ENCODE measurements around the gene TNPO3.

Gene TNPO3

DNA sequence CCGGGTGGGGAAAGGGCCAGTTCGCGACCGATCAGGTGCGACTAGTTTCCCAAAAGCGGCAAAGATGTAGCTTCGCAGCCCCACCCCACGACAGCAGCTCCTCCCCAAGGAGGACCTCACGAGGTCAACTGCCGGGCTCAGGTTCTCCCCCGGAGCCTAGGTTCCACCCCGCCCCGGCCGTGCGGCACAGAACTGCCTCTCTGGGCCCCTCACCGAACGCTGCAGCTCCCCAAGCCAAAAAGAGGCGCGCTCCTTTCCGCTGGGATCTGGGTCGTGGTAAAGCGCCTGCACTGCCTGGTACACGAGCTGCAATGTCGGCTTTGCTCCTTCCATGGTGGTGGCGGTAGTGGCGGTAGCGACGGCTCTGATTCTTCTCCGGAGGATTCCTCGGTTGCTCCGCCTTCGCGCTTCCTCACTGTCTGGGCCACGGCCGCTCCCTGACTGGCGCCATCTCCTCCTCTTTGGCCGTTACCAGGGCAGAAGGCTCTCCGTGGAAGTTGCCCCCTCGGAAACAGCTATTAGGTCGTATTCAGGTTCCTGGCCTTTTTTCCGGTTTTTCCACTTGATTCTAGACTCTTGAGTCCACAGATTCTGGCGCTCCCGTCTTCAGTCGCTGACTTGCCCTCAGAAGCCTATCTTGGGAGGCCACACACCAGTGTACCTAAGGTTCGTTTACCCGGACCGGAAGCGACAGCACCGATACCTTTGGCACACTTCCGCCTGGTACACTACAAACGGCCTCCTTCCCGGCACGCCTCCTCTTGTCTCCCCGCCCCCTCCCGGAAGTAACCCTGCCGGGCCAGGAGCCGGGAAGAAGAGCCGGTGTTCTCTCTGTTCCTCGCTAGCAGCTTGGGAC, at the start of gene TNPO3:
TNPO3 (minus strand) TSS at position 674 of the 856 bp plus-strand sequence; CDS start at position 333, 341 bp downstream.
- intact Hi-C loops (cut with DNase I): no loop called here
- peak; percentile 91 to 99 (median 92) for DNase-seq

DNA sequence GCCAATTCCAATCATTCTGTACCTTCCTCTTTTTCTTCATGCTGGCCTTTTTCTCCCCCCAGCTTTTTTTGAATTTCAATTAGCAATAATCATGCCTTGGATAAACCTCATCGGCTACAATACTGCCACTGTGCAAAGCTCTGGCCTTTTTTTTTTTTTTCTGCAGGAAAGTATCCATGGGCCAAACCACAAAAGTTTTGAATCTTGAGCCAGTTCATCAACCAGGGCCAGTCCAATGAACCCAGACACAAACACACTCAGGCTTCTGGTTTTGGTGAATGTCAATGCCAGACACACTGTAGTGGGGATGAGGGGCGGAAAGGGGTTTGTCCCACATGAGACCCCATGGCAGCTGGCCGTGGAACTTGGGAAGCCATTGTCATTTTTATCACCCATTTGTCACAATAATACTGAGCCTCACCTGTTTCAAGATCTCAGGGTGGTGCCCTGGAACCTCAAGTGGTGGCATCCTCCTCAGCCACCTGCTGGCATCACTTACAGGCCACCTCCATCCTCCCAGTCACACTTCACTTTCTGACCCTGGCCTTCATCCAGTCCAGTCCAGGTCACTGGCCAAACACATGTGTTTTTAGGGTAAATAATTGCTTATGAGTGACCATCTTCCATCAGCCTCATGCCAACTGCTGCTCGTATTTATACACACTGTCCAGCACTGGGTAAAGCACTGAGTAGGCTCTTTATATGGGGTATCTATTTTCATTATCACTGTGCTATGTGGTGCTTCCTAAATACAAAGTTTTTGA, 48.8 kb upstream of the TNPO3 start:
- intact Hi-C loops (cut with DNase I): no loop called here
- no peak for DNase-seq

DNA sequence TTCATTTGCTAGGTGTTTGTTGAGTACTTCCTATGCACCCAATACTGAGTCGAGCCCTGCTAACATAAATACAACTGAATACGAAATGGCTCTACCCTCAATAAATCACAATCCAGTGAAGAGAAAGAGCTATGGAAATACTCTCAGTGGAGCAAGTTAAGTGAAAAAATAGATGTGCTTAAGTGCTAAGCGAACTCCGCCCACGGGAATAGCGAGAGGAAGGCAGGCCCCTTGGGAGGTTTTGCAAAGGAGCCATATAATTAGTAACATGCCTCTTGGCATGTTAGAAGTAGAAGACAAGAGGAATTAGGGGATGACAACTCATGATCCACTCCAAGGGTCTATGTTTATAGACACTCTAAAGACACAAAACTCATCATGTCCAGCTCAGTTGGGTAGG, 46.8 kb upstream of the TNPO3 start:
- peak in 1 of 10 donors; percentile 17 for DNase-seq
- intact Hi-C loops (cut with DNase I): no loop called here

DNA sequence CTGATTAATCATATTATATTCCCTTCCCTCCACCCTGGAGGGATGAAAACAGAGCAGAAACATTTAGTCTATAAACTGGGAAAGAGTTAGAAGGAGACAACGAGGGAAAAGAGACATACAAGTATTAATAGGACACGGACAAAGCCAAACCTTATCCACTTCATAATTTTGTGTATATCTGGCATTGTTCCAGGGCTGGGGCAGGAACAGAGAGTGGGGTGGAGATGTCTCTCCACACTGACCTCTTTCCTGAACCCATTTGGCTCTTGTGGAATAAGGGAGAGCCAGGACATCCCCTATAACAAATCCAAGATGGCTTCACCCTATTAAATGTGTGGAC, 45.9 kb upstream of the TNPO3 start:
- DNase-seq: no peak
- intact Hi-C loops (cut with DNase I): no loop called here

DNA sequence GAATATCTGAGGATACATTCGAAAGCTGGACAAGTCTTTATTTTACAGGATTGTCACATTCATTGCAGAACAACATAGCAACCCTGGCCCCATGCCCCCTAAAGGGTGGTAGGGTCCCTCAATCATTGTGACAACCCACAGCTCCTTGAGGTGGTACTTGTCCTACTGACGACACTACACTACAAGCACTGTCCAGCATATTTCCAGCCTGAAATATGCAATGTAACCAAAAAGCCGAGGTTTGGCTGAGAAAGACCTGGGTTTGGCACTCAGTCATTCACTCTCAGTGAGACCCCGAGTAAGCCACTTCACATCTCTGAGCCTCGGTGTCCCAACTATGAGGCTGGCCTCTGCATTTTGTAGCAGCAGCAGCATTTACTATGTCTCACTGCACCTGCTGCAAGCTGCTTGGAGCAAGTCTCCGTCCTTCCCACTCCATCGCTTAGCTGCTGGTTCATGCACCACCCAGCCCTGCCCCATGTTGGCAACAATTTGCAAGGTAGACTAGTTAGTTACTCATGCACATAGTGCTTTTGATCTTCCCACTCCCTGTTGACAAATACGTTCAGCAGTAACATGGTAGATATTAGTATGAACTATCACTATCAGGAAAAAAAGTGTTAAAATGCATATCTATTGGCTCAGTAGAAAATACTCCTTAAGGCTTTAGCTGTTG, 43.6 kb upstream of the TNPO3 start:
- intact Hi-C loops (cut with DNase I): no loop called here
- DNase-seq: no peak

DNA sequence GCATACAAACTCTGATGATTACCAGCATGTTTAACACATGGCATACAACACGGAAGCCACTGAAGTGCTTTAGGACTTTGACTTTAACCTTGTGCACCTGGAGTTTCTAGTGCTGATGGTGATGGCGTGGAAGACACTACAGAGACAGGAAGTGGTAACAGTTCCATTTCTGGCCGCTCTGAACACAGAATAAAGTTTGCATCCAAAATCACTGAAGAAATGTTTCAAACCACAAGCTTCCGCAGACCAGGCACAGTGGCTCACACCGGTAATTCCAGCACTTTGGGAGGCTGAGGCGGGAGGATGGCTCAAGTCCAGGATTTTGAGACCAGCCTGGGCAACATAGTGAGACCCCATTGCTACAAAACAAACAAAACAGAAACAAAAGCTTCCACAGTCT, 40.3 kb upstream of the TNPO3 start:
- intact Hi-C loops (cut with DNase I): no loop called here
- no peak for DNase-seq

DNA sequence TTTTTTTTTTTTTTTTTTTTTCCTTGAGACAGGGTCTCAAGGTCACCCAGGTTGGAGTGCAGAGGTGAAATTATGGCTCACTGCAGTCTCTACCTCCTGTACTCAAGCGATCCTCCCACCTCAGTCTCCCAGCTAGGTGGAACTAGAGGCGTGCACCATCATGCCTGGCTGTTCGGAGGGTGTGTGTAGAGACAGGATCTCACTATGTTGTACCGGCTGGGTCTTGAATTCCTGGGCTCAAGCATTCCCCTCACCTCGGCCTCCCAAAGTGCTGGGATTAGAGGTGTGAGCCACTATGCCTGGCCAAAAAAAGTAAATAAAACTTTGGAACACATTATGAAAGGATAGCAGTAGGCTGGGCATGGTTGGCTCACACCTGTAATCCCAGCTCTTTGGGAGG, 39.6 kb upstream of the TNPO3 start:
- intact Hi-C loops (cut with DNase I): no loop called here

DNA sequence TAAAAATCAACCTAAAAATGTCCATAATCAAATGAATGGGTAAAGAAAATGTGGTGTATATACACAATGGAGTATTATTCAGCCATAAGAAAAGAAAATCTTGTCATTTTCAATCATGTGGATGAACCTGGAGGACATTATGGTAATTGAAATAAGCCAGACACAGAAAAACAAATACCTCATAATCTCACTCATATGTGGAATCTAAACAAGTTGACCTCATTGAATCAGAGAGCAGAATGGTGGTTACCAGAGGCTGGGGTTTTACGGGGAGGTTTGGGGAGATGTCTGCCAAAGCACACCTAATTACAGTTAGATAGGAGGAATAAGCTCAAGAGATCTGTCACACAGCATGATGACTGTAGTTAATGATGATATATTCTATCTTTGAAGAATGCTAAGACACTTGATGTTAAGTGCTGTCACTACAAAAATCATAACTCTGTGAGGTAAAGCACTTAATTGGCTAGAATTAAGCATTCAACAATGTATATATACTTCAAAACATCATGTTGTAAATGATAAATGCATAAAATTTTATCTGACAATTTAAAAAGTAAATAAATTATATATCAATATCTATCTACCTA, 39.1 kb upstream of the TNPO3 start:
- no peak for DNase-seq
- intact Hi-C loops (cut with DNase I): no loop called here

More for the DNA sequence above, 39.6 kb upstream of the TNPO3 start:
- no peak for DNase-seq

DNA sequence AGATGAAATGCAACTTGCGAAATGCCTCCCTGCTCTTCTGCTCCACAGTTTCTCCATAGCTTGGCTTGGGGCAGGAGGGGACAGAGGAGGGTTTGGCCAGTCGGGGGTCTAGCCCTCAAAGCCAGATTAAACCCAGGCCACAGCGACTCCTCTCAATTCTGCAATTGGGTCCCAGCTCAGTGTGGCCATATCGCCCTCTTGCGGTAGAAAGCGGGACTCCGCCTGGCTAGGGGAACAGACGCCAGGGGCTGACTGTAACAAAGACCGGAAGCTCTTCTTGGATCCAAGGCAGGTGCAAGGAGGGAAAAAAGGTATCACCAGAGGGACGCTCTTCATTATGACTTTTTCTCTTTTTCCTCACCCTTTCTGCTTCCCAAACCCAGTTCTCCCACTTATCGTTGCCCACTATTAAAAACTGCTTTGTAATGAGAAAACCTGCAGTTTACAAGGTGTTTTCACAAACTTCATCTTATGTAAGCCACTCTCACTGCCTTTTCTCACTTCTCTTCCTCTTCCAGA, 36.6 kb upstream of the TNPO3 start:
- DNase-seq: peak; percentile 54 to 95 (median 86)
- intact Hi-C loops (cut with DNase I): loop anchor here (2.0 kb wide), 1 partner anchor 187 kb away; no protein-coding TSS in a partner anchor

DNA sequence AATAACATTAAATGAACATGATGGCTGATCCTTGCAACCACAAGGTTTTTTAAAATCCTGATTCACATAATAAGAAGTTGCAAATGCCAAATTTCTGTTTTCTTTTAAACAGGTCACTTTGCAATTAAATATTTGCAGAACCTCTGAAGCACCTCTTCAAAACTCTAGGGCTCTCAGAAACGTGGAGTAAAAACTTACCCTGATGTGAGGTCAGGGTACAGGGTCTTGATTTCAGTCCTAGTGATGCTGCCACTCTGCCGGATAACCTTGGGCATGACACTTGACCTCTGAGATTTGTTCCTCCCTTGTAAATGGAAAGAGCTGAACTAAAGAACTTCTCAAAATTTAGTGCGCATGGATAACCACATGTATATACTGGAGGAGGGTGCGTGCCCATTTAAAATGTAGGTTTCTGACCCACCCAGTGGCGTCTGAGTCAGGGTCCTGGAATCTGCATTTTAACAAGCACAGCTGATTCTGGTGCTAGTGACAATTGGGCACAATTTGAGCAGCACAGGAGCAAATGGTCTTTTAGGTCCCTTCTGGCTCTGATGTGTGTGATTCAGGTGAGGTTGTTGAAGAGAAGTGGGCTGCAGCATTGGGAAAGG, 35.5 kb upstream of the TNPO3 start:
- no peak for DNase-seq
- intact Hi-C loops (cut with DNase I): loop anchor here (2.0 kb wide), 1 partner anchor 186 kb away; no protein-coding TSS in a partner anchor

DNA sequence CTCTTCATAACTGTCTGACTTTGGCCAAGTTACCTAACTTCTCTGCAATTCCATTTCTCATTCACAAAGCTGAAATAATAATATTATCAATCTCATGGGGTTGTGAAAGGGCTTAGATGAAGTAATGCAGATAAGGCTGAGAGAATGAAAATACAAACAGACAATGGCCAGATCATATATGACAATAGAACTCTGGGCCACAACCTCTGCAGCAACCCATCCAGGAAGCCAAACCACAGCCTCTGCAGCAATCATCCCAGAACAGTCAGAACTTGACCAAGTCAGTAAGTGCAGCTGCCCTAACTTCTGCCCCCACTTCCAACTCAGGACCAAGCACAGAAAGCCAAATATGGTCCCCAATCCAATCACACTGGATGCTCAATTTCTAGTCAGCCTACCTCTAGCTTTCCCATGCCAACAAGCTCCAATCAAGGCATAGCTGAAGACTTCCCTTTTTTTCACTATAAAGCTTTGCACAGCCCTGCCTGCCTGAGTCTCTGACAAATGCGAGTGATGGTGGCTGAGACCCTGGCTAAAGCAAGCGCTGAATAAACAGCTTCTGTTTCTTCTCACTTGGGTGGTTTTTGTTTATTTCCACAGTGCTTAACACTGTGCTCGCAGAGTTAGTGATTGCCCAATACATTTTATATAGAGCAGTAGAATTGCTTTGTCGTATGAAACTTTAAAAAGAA, 34.8 kb upstream of the TNPO3 start:
- no peak for DNase-seq
- intact Hi-C loops (cut with DNase I): loop anchor here (2.0 kb wide), 1 partner anchor 185 kb away; no protein-coding TSS in a partner anchor

DNA sequence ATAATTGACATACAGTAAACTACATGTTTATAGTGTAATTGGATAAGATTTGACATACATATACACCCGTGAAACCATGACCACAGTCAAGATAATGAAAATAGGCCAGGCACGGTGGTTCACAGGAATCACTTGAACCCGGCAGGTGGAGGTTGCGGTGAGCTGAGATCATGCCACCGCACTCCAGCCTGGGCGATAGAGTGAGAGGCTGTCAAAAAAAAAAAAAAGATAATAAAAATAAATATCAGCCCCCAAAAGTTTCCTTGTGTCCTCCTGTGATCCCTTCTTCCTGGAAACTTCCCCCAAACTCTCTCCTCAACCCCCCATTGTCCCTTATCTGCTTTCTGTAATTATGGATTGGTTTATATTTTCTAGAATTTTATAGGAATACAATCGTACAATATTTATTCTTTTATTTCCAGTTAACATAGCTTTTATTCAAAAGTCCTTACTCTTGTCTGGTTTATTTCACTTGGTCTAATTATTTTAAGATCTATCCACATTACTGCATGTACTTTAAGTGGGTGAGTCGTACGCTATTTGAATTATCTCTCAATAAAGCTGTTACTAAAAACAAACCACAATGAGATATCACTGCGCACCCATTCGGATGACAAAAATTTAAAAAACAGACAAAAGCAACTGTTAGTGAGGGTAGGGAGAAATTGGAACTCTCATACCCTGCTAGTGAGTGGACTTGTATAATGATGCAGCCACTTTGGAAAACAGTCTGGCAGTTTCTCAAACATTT, 30.1 kb upstream of the TNPO3 start:
- intact Hi-C loops (cut with DNase I): no loop called here
- no peak for DNase-seq

DNA sequence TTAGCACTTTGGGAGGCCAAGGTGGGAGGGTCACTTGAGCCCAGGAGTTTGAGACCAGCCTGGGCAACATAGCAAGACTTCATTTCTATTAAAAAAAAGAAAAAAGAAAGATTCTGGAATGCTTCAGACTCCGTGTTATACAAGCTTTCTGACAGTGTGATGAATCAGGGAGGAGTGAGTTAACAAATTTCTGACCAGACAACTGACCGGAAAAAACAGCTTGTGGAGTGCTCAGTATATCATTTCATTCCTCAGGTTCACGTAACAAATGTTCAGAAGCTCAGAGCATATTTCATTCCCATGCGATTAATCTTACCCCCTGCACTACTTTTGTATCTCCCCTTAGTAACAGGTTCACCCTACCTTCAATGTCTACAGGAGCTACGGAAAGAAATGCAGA, 28.6 kb upstream of the TNPO3 start:
- intact Hi-C loops (cut with DNase I): no loop called here
- no peak for DNase-seq

DNA sequence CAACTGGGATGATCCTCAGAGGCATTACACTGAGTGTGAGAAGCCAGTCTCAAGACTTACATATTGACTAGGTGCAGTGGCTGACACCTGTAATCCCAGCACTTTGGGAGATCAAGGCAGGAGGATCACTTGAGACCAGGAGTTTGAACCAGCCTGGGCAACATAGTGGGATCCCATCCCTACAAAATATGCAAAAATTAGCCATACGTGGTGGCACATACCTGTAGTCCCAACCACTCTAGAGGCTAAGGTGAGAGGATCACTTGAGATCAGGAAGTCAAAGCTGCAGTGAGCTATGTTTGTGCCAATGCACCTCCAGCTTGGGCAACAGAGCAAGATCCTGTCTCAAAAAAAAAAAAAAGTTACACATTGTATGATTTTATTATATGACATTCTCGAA, 23.5 kb upstream of the TNPO3 start:
- intact Hi-C loops (cut with DNase I): no loop called here

DNA sequence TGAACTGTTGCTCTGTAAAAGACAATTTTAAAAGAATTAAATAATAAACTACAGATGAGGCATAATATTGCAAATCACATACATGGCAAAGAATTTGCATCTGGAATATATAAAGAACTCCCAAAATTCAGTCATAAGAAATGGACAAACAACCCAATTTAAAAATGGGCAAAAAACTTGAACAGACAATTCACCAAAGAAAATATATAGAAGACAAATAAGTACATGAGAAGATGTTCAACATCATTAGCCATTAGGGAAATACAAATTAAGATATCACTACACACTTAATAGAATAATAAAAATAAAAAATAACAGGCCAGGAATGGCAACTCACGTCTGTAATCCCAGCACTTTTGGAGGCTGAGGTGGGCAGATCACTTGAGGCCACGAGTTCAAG, 22.0 kb upstream of the TNPO3 start:
- intact Hi-C loops (cut with DNase I): no loop called here

More for the DNA sequence above, 23.5 kb upstream of the TNPO3 start:
- DNase-seq: no peak

DNA sequence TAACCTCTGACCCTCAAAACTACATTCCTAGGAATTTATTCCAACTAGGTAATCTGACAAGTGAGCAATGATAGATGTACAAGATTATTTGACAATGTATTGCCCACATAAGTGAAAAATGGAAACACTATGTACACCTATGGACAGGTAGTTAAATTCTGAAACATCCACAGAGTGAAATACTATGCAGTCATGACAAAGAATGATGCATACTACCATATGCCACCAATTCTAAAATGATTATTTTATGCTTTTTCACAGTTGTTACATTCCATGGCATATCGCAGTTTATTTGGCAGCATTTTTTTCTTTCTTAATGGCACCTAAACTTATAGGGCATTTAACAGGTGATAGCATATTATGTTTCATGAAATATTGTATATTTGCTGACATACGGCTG, 20.1 kb upstream of the TNPO3 start:
- intact Hi-C loops (cut with DNase I): no loop called here
- DNase-seq: no peak

More for the DNA sequence above, 22.0 kb upstream of the TNPO3 start:
- no peak for DNase-seq

DNA sequence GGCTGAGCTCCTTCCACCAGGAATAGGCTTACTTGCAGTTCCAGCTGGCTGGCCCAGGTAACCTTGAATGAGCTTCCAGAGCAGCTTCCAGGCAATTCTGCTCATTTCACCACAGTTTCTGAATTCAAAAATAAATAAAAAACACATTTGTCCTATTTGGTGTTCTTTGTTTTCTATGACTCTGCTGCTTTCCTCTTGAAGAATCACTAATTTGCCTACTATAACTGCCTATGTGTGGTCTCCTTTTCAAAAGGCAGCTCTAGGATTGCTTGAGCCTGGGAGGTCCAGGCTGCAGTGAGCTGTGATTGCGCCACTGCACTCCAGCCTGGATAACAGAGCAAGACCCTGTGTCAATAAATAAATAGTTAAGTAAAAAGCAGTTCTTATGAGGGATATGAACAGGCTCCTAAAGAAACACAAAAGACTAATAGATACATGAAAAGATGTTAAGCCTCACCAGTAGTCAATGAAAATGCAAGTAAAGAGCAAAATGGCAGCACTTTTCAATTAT, 19.5 kb upstream of the TNPO3 start:
- intact Hi-C loops (cut with DNase I): no loop called here
- no peak for DNase-seq

DNA sequence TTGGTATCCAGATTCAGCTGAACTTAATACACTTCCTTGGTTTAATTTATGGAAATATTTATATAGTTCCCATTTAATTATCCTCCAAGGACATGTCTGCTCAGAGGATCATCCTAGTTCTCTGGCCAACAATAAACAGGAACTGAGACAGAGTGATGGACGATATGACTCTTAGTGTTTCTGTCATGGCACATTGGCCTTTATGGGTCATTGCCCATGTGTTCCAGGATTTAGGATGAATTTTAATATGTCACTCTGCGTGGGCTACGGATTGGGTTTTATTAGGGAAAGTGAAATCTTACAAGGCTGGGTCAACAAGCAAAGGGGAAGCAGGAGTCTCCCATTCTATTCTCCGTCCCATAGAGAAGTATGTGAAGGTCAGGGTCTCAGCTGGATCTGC, 18.8 kb upstream of the TNPO3 start:
- intact Hi-C loops (cut with DNase I): no loop called here
- DNase-seq: no peak

DNA sequence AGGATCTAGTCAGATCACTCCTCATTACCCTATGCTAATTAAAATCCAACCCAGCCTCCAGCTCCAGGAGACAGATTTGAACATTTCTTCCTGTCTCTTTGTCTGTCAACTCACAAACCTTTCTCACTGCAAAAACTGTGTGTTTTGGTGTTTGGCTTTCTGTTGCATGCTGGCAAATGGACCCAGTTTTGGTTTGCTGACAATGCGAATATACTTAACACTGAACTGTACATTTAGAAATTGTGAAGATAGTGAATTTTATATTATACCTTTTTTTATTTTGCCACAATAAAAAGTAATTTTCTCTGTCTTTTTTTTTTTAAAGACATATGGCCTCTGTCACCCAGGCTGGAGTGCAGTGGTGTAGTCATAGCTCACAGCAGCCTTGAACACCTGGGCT, 18.3 kb upstream of the TNPO3 start:
- intact Hi-C loops (cut with DNase I): no loop called here
- no peak for DNase-seq

All from posterior cingulate gyrus (tissue), 11 donors.